Calu3 (cell line): ENCODE results near the gene BARX2. TPM values are rescaled to one million over a fixed set of nuclear protein-coding genes. Genes with fewer than 3 reads are reported as not detected.

Experiments
- BruUV-seq: library from RNA; stranded (reverse); fragments of 400-500 nt; replicated peaks from 2 replicates; lab custom pipeline; 2021; lab: Mats Ljungman, UMichigan
- CTCF ChIA-PET: fragments of 300-600 bp; sonication (Branson Sonifier 250); formaldehyde crosslinking; loops from one replicate; lab custom pipeline; 2022; ENCODE audit warnings: antibody characterized with exemption; lab: Charles Lee
- DNase-seq: peaks from one replicate; pipeline ENCODE4 v3.0.0; 2022
- H3K27ac Mint-ChIP-seq: one replicate; pipeline ENCODE4 v1.8.0; 2022; ENCODE audit warnings: mixed read lengths; ENCODE audit not compliant: unreplicated experiment
- H3K27me3 Mint-ChIP-seq: one replicate; pipeline ENCODE4 v1.8.0; 2022; ENCODE audit warnings: mixed read lengths; ENCODE audit not compliant: unreplicated experiment
- H3K36me3 Mint-ChIP-seq: one replicate; pipeline ENCODE4 v1.8.0; 2022; ENCODE audit warnings: mild to moderate bottlenecking, moderate library complexity, mixed read lengths; ENCODE audit not compliant: insufficient read depth, unreplicated experiment
- H3K4me1 Mint-ChIP-seq: one replicate; pipeline ENCODE4 v1.8.0; 2022; ENCODE audit warnings: mild to moderate bottlenecking, low read depth, mixed read lengths; ENCODE audit not compliant: unreplicated experiment
- H3K4me3 Mint-ChIP-seq: one replicate; pipeline ENCODE4 v1.8.0; 2022; ENCODE audit warnings: mild to moderate bottlenecking, low read depth, moderate library complexity, mixed read lengths; ENCODE audit not compliant: unreplicated experiment
- H3K9me3 Mint-ChIP-seq: one replicate; pipeline ENCODE4 v1.8.0; 2022; ENCODE audit warnings: low read depth, mixed read lengths; ENCODE audit not compliant: unreplicated experiment
- intact Hi-C: fragments of 100-400 bp; cut with micrococcal nuclease; formaldehyde crosslinking; loops from one replicate; pipeline ENCODE4 v1.10.0; 2022; ENCODE audit not compliant: unreplicated experiment
- total RNA-seq: library from RNA; stranded (reverse); gene quantifications from 2 replicates; pipeline ENCODE4 v1.2.3, GENCODE V29; 2022
- TF ChIP-seq, protein P1 (sequence below): fragments of 200-600 bp; IDR thresholded peaks from one replicate; pipeline ENCODE4 v1.8.0; 2022; ENCODE audit warnings: antibody characterized with exemption; ENCODE audit not compliant: unreplicated experiment

BARX2 gene
- total RNA-seq, 1 experiment from 2014 or later, result 41.6 TPM

DNA sequence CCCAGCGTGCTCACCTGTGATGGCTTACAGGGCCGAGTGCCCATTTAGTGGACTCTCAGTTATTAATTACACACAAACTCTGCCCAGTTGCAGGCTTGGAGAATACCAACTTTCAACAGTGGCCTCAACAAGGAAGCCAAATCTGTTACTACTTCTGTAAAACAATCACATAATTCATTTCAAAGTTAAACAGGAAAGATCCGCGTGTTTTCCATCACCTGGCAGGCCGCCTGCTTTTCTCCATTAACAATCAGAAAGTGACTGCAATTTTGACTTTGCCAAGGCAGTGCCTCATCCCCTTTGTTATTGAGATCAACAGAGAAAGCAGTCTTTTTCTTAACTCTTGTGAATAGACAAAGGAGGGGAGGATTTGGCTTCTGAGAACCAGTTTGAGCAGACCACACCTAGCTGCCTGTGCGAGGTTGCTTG is 77.7 kb downstream of the BARX2 start:
- CTCF ChIA-PET, result no interaction called here
- peaks cover 18% of the 10 kb centered on the region for H3K4me1 Mint-ChIP-seq
- H3K27me3 Mint-ChIP-seq, result no peaks in the 10 kb centered on the region

DNA sequence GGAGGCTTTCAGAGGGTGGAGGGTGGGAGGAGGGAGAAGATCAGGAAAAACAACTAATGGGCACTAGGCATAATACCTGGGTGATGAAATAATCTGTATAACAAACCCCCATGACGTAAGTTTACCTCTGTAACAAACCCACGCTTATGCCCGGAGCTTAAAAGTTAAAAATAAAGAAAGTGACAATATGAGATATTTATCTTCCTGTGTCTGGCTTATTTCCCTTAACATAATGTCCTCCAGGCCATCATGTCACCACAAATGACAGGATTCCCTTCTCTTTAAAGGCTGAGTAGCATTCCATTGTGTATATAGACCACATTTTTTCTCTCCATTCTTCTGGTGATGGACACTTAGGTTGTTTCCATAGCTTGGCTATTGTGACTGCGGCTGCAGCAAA is 79.5 kb downstream of the BARX2 start:
- BruUV-seq, result no TSS peak
- no peaks in the 10 kb centered on the region for H3K27me3 Mint-ChIP-seq
- H3K4me3 Mint-ChIP-seq, result no peak overlapping the region
- DNase-seq, result no peak
- peaks cover 20% of the 10 kb centered on the region for H3K36me3 Mint-ChIP-seq
- peaks cover 5% of the 10 kb centered on the region for H3K9me3 Mint-ChIP-seq
- CTCF ChIA-PET, result no interaction called here
- H3K27ac Mint-ChIP-seq, result no peak overlapping the region
- TF ChIP-seq, protein P1, sequence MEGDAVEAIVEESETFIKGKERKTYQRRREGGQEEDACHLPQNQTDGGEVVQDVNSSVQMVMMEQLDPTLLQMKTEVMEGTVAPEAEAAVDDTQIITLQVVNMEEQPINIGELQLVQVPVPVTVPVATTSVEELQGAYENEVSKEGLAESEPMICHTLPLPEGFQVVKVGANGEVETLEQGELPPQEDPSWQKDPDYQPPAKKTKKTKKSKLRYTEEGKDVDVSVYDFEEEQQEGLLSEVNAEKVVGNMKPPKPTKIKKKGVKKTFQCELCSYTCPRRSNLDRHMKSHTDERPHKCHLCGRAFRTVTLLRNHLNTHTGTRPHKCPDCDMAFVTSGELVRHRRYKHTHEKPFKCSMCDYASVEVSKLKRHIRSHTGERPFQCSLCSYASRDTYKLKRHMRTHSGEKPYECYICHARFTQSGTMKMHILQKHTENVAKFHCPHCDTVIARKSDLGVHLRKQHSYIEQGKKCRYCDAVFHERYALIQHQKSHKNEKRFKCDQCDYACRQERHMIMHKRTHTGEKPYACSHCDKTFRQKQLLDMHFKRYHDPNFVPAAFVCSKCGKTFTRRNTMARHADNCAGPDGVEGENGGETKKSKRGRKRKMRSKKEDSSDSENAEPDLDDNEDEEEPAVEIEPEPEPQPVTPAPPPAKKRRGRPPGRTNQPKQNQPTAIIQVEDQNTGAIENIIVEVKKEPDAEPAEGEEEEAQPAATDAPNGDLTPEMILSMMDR, result no peak
- intact Hi-C loops, result no loop called here
- H3K4me1 Mint-ChIP-seq, result peaks cover 18% of the 10 kb centered on the region

More for the DNA sequence above, 77.7 kb downstream of the BARX2 start:
- intact Hi-C loops, result no loop called here
- BruUV-seq, result no TSS peak
- TF ChIP-seq, protein P1, result no peak
- H3K4me3 Mint-ChIP-seq, result no peak overlapping the region
- DNase-seq, result peak; percentile 44
- no peak overlapping the region for H3K27ac Mint-ChIP-seq
- H3K9me3 Mint-ChIP-seq, result peaks cover 5% of the 10 kb centered on the region
- H3K36me3 Mint-ChIP-seq, result peaks cover 20% of the 10 kb centered on the region

DNA sequence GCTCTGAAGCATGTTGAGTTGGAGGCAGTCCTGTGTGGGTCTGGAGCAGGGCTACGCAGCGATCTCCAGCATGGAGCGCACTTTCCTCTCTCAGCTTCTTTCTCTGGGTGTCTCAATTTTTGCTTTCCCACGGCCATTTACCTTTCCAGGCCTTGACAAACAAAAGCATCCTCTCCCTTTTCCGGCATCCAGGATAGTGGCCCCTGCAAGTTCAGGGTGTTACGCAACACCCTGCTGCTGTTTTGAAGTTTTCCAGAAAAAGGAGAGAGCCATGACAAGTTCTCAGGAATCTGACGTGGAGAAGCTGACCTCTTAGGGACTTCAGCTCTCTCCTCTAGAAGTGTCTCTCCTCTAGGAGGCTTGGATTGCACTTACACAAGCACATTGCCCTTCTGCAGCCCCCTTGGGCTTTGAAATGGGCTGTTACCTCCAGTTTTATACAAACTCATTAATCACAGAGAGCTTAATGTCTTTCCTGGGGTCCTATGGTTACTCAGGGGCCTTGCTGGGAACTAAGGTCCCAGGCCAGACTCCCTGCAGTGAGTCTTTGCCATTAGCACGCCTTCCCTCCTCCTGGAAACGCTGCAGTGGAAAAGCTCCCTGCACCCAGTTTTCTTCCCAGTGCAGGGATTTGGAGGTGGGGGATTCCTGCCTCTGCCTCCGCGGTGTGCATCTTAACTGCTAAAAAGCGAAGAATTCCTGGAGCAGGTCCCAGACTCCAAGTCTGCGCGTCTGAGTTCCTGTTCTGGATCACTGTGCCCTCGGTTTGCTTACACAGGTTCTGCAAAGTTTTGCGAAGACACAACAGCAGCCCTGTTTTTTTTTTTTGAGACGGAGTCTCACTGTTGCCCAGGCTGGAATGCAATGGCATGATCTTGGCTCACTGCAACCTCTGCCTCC is 80.4 kb downstream of the BARX2 start:
- Mint-ChIP-seq H3K27me3 (no peaks in the 10 kb centered on the region), H3K36me3 (peaks cover 15% of the 10 kb centered on the region), H3K9me3 (peaks cover 2% of the 10 kb centered on the region), H3K4me3 (no peak overlapping the region), H3K4me1 (peaks cover 18% of the 10 kb centered on the region), H3K27ac (no peak overlapping the region)
- no TSS peak for BruUV-seq
- intact Hi-C loops, result no loop called here
- no peak for DNase-seq
- CTCF ChIA-PET, result no interaction called here
- TF ChIP-seq, protein P1, result no peak

DNA sequence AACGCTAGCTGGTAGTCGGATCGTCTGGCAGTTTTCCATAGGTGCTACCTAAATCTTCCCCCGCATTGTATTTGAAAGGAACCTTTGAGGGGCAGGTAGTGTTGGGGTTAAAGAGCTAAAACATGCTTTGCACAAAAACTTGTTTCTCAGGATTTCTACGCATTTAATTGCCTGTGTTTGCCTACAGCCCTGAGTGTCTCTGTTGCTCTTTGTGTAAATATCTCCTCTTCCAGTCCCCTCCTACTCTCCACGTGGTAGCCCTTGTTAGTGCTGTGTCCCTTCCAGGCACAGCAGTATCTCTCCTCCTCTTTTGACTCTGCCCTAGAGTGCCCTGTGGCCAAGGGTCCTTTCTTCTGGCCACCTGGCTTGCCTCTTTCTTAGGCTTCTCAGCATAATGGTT is 81.7 kb downstream of the BARX2 start:
- no peak overlapping the region for H3K4me3 Mint-ChIP-seq
- H3K4me1 Mint-ChIP-seq, result peaks cover 18% of the 10 kb centered on the region
- H3K27me3 Mint-ChIP-seq, result no peaks in the 10 kb centered on the region
- CTCF ChIA-PET, result no interaction called here
- no peak overlapping the region for H3K27ac Mint-ChIP-seq
- intact Hi-C loops, result no loop called here
- peaks cover 12% of the 10 kb centered on the region for H3K36me3 Mint-ChIP-seq
- BruUV-seq, result TSS peak; percentile 10
- H3K9me3 Mint-ChIP-seq, result no peaks in the 10 kb centered on the region
- DNase-seq, result no peak
- TF ChIP-seq, protein P1, result no peak
